Thyroid gland (tissue), 4 donors: ENCODE data around the gene CSNK2A1. TPM values are rescaled to one million over a fixed set of nuclear protein-coding genes. Genes with fewer than 3 reads are reported as not detected.

ENCODE experiments used
- DNase-seq, 2 donors: peaks; one replicate each; pipeline ENCODE4 v3.0.0-alpha.2; 2019
- H3K27ac ChIP-seq, 3 donors: fragments of 200-600 bp; sonication (generic); 1 replicate in 2 of 3; 2 replicates in 1 of 3; pipeline ENCODE4 v1.5.1; 2016 to 2019; ENCODE audit warnings: mild to moderate bottlenecking in 1 of 3, moderate library complexity in 1 of 3
- H3K27me3 ChIP-seq: fragments of 200-600 bp; sonication (generic); one replicate; pipeline ENCODE4 v1.5.1; 2019
- H3K36me3 ChIP-seq, 2 donors: fragments of 200-600 bp; sonication (generic); one replicate each; pipeline ENCODE4 v1.5.1; 2016 to 2019
- H3K4me1 ChIP-seq, 2 donors: fragments of 200-600 bp; sonication (generic); one replicate each; pipeline ENCODE4 v1.5.1; 2017 to 2019
- H3K4me3 ChIP-seq, 3 donors: fragments of 200-600 bp; sonication (generic); replicated peaks in 1 of 3; 1 replicate in 2 of 3; 2 replicates in 1 of 3; pipeline ENCODE4 v1.5.1; 2016; ENCODE audit warnings: mild to moderate bottlenecking in 1 of 3
- H3K9me3 ChIP-seq: fragments of 200-600 bp; sonication (generic); one replicate; pipeline ENCODE4 v1.5.1; 2017
- CTCF ChIP-seq, 6 experiments: fragments of 200-600 bp in 3 of 6; fragments of 450-650 bp in 3 of 6; sonication (generic) in 3 of 6; IDR thresholded peaks; one replicate each; pipeline ENCODE4 v1.5.1; 2016 to 2019; ENCODE audit warnings: antibody characterized with exemption in 6 of 6, mild to moderate bottlenecking in 2 of 6, inconsistent platforms in 1 of 6, moderate library complexity in 1 of 6
- POLR2A ChIP-seq, 2 donors: fragments of 450-650 bp; IDR thresholded peaks; one replicate each; pipeline ENCODE4 v1.6.1; 2017; ENCODE audit warnings: antibody characterized with exemption in 2 of 2, mild to moderate bottlenecking in 2 of 2, moderate library complexity in 1 of 2
- WGBS, 2 donors: methylation state at CpG; one replicate each; pipeline ENCODE4 v1.1.5; 2017; 5-methylcytosine and 5-hydroxymethylcytosine counted together
- intact Hi-C: fragments of 100-400 bp; cut with DNase I; formaldehyde crosslinking; loops from one replicate; pipeline ENCODE4 v1.15.1; 2023
- total RNA-seq, 4 donors: library from RNA; depleted of rRNA; stranded (reverse); fragments of >200 nt; gene quantifications; one replicate each; pipeline ENCODE4 v1.2.3, GENCODE V29; 2016

The CSNK2A1 gene
- total RNA-seq, 4 donors from 2014 or later, result 88.0 to 153 (median 105) TPM

GRCh38 chr20:577167-577791 lies 33.7 kb upstream of the CSNK2A1 start:
- H3K36me3 ChIP-seq, result no peaks in the 10 kb centered on the region
- 71 to 84% methylated on average over 12 of the region's 12 CpGs for WGBS, 2 donors

GRCh38 chr20:576156-576555 lies 32.6 kb upstream of the CSNK2A1 start:
- Histone ChIP-seq H3K4me1 (peaks cover 5 to 11% of the 10 kb centered on the region in 2 donors), H3K27me3 (no peaks in the 10 kb centered on the region), H3K4me3 (no peak overlapping the region), H3K36me3 (no peaks in the 10 kb centered on the region), H3K27ac (no peak overlapping the region), H3K9me3 (no peaks in the 10 kb centered on the region)
- TF ChIP-seq POLR2A (IDR thresholded peaks at IDR 0.05) (no peak), CTCF (IDR thresholded peaks at IDR 0.05) (no peak)
- intact Hi-C loops, result no loop called here
- no peak for DNase-seq
- 42 to 44% methylated on average over 3 of the region's 3 CpGs for WGBS, 2 donors

More at GRCh38 chr20:577167-577791, 33.7 kb upstream of the CSNK2A1 start:
- H3K4me3 ChIP-seq, result no peak overlapping the region
- H3K27ac ChIP-seq, result no peak overlapping the region
- intact Hi-C loops, result no loop called here
- H3K27me3 ChIP-seq, result no peaks in the 10 kb centered on the region
- H3K9me3 ChIP-seq, result no peaks in the 10 kb centered on the region
- peak in 1 of 6 experiments; percentile 6 for TF ChIP-seq CTCF (IDR thresholded peaks at IDR 0.05)
- TF ChIP-seq POLR2A (IDR thresholded peaks at IDR 0.05), result no peak
- no peak for DNase-seq
- H3K4me1 ChIP-seq, result peaks cover 0 to 1% of the 10 kb centered on the region in 2 donors

GRCh38 chr20:575230-575629 lies 31.6 kb upstream of the CSNK2A1 start:
- Histone ChIP-seq H3K27ac (no peak overlapping the region), H3K27me3 (no peaks in the 10 kb centered on the region), H3K36me3 (no peaks in the 10 kb centered on the region), H3K4me1 (peaks cover 5 to 11% of the 10 kb centered on the region in 2 donors), H3K9me3 (no peaks in the 10 kb centered on the region), H3K4me3 (no peak overlapping the region)
- TF ChIP-seq CTCF (IDR thresholded peaks at IDR 0.05), result no peak
- TF ChIP-seq POLR2A (IDR thresholded peaks at IDR 0.05), result no peak
- intact Hi-C loops, result no loop called here
- DNase-seq, result no peak
- WGBS, 2 donors, result 96 to 100% methylated on average over 3 of the region's 3 CpGs

- intact Hi-C loops, result no loop called here
- Histone ChIP-seq H3K9me3 (no peaks in the 10 kb centered on the region), H3K36me3 (no peaks in the 10 kb centered on the region), H3K27me3 (no peaks in the 10 kb centered on the region), H3K4me1 (peaks cover 5 to 11% of the 10 kb centered on the region in 2 donors), H3K27ac (no peak overlapping the region), H3K4me3 (no peak overlapping the region)
- 47 to 59% methylated on average over 13 to 14 of the region's 15 CpGs for WGBS, 2 donors
- DNase-seq, result no peak
- TF ChIP-seq POLR2A (IDR thresholded peaks at IDR 0.05), result no peak
- no peak for TF ChIP-seq CTCF (IDR thresholded peaks at IDR 0.05)
Observed at GRCh38 chr20:574297-574942, 30.8 kb upstream of the CSNK2A1 start.
